OCI-LY3 (cell line): Measurements from ENCODE around the gene GPR137B.

Experiments used
- CTCF ChIP-seq: fragments of 200-600, 300-600 bp; sonication (generic); IDR thresholded peaks from 2 replicates; pipeline ENCODE4 v1.5.1; 2014; ENCODE audit warnings: antibody characterized with exemption, low read length, low read depth
- EZH2phosphoT487 ChIP-seq: fragments of 200-600 bp; shearing (Covaris generic); IDR thresholded peaks from 2 replicates; pipeline ENCODE4 v1.6.1; 2018; ENCODE audit warnings: antibody characterized with exemption, mixed run types, low read depth

- TF ChIP-seq CTCF (no peak), EZH2phosphoT487 (peak; percentile 48; the same call in 1 of the 2 replicates)
These were observed 20.2 kb upstream of the GPR137B start for GRCh38 chr1:236122176-236122575.
